IPS-18c (cell line): ENCODE data around the gene ZNF48.

Source experiments
- H3K4me3 ChIP-seq: 2 replicates; pipeline ENCODE4 v1.7.0; 2013; ENCODE audit warnings: low read depth, mild to moderate bottlenecking, low read length, moderate library complexity; ENCODE audit not compliant: insufficient read depth
- H3K9me3 ChIP-seq: one replicate; pipeline ENCODE4 v1.6.1; 2013; ENCODE audit warnings: mild to moderate bottlenecking, low read length, moderate library complexity; ENCODE audit not compliant: control insufficient read depth, insufficient read depth

ZNF48 gene

DNA sequence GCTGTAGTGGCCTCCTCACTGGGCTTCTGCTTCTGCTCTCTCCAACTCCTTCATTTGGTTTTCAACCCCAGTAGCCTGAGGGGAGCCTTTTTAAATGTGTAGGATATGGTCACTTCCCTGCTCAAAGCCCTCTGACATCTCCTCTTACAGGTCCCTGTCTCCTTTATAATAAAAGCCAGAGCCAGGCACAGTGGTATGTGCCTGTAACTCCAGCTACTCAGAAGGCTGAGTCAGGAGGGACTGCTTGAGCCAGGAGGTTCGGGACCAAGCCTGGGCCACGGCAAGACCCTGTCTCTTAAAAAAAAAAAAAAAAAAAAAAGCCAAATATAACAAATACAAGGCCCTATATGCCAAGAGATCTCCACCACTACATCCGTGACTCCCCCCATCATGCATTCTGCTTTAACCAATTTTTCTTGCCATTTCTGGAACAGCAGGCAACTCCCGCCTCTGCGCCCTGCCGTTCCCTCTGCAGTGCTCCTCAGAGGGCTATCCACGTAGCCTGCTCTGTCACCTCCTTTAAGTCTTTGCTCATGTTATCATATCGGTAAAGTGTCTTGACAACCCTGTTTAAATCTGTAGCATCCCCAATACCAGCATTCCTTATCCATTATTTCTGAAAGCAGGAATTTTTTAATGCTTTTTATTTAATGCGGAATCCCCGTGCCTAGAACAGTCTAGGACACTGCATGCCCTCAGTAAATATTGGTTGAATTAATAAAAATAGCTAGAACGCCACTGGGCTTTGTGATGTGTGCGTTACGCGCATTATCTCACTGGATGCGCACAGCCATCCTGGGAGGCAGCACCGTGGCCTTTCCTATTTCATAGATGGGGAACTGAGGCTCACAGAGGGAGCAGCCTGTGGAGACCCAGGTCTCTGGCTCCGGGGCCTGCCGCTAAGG, 21.7 kb downstream of the ZNF48 start:
- Histone ChIP-seq H3K4me3 (peak overlapping the region; percentile 46), H3K9me3 (no peaks in the 10 kb centered on the region)

DNA sequence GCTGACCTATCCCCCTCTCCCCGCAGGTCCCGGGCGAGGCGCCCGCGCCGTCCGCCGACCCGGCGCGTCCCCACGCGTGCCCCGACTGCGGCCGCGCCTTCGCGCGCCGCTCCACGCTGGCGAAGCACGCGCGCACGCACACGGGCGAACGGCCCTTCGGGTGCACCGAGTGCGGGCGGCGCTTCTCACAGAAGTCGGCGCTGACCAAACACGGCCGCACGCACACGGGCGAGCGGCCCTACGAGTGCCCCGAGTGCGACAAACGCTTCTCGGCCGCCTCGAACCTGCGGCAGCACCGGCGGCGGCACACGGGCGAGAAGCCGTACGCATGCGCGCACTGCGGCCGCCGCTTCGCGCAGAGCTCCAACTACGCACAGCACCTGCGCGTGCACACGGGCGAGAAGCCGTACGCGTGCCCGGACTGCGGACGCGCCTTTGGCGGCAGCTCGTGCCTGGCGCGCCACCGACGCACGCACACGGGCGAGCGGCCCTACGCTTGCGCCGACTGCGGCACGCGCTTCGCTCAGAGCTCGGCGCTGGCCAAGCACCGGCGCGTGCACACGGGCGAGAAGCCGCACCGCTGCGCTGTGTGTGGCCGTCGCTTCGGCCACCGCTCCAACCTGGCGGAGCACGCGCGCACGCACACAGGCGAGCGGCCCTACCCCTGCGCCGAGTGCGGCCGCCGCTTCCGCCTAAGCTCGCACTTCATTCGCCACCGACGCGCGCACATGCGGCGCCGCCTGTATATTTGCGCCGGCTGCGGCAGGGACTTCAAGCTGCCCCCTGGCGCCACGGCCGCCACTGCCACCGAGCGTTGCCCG, 22.5 kb downstream of the ZNF48 start:
- Histone ChIP-seq H3K4me3 (peak overlapping the region; percentile 46), H3K9me3 (no peaks in the 10 kb centered on the region)

DNA sequence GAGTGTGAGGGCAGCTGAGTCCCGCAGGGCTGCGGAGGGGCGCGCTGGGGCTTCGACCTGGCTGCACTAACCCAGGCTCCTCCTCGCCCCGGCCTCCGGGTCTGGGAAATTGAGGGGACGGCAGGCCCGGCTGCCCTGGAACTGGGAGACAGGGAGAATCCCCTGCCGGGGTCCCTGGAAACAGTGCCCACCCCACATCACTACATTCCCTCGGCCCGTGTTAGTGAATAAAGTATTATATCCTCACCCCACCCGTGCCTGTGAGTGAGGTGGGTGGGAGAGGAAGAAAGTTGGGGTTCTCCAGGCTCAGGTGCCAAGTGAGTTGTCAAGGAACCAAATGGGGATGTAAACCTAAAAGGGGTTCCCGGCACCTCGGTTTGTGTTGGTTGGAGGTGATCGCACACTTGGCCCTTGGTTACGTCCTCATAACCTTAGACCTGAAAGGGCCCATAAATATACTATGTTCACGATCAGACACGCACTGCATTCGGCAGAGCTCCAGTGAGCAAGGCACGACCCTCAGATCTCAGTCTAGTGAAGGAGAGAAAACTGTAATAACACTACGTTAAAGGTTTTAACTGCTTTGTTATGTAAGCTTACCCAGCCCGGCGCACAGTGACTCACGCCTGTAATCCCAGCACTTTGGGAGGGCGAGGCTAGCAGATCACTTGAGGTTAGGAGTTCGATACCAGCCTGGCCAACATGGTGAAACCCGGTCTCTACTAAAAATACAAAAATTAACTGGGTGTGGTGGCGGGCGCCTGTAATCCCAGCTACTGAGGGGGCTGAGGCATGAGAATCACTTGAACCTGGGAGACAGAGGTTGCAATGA, 23.3 kb downstream of the ZNF48 start:
- no peaks in the 10 kb centered on the region for H3K9me3 ChIP-seq

DNA sequence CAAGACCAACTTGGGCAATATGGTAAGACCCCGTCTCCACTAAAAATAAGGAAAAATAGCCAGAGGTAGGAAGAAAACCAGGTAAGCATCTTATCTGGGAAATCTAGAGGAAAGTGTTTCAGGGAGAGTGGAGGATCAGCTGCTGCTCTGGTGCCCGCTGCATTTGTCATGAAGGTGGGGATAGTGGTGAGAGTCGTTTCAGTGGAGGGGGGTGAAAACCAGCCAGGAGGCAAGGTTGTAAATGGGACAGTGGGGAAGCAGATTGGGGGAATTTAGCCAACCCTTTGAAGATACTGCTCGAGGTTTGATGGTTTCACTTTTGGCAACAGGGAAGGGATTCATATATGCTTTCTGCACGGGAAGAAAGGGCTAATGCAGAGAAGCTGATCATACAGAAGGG, 25.8 kb downstream of the ZNF48 start:
- no peak overlapping the region for H3K4me3 ChIP-seq
- no peaks in the 10 kb centered on the region for H3K9me3 ChIP-seq

More for the DNA sequence above, 23.3 kb downstream of the ZNF48 start:
- peak overlapping the region; percentile 40 for H3K4me3 ChIP-seq

- H3K4me3 ChIP-seq: peak overlapping the region; percentile 3; the same call in 1 of the 2 replicates
- H3K9me3 ChIP-seq: no peaks in the 10 kb centered on the region
Observed at GRCh38 chr16:30428055-30428454, 32.8 kb downstream of the ZNF48 start.

DNA sequence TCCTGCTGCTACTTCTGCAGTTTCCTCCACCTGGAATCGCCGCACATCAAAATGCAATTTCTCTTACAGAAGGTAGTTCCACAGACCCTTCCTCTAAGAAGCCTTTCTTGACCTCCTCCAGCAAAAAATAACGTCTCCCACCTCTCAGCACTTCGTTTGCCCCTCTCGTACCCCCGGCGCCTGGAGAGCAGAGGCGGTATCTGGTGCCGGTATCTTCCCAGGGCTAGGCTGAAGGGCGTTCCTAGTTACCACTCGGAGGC, 34.1 kb downstream of the ZNF48 start:
- Histone ChIP-seq H3K9me3 (no peaks in the 10 kb centered on the region), H3K4me3 (peak overlapping the region; percentile 88)

GRCh38 chr16:30429678-30430427, 34.6 kb downstream of the ZNF48 start, which contains the start of gene DCTPP1:
DCTPP1 (minus strand) TSS chr16:30430030; CDS start chr16:30429980, 50 bp downstream.
- Histone ChIP-seq H3K9me3 (no peaks in the 10 kb centered on the region), H3K4me3 (peak within 1 kb of the TSS; percentile 88)

DNA sequence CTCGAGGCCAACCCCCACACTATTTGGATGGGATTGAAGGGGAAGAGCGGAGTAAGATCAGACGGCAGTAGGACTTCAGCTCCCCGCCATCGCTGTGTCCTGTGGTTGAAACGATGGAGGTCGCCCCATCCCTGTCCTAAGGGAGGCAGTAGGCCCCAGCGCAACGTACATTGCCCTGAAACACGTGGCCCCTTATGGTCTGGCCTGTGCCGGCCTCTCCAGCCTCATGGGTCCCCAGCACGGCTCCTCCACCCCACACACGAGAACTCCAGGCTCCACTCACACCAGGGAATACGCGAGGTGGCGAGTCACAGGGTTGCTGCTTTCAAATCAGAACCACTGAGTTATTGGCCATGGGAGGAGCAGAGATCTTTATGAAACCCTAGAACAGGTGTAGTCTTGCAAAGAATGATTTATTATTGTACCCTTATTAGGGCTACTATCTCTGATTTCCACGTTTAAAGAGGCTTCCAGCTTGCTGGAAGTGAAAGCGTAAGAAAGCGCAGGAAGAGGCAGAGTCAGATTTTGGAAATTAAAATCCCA, 35.3 kb downstream of the ZNF48 start:
- Histone ChIP-seq H3K4me3 (0 out of 2 replicates have a peak overlapping the region, but pooled peaks have one; percentile 22), H3K9me3 (no peaks in the 10 kb centered on the region)

- Histone ChIP-seq H3K9me3 (no peaks in the 10 kb centered on the region), H3K4me3 (no peak overlapping the region)
Observed at GRCh38 chr16:30434852-30435251, 39.6 kb downstream of the ZNF48 start.

DNA sequence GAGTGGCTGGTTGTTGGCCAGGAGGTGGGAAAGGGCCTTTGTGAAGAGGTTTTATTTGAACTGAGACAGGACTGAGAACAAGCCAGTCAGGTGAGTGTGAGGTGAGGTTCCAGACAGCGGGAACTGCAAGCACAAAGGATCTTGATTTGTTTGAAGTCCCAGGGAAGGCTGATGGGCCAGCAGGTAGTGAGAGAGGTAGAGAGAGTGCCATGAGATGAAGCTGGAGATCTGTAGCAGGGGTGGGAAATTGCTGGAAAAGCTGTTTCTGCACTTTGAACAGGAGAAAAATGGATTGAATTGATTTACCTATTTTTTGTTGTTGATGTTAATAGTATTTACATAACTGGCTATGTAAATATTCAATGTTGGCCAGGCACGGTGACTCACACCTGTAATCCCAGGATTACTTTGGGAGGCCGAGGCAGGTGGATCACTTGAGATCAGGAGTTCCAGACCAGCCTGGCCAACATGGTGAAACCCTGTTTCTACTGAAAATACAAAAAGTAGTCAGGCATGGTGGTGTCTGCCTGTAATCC, 42.4 kb downstream of the ZNF48 start:
- no peak overlapping the region for H3K4me3 ChIP-seq
- no peaks in the 10 kb centered on the region for H3K9me3 ChIP-seq

- H3K4me3 ChIP-seq: no peak overlapping the region
Observed at GRCh38 chr16:30438835-30439234, 43.6 kb downstream of the ZNF48 start.

DNA sequence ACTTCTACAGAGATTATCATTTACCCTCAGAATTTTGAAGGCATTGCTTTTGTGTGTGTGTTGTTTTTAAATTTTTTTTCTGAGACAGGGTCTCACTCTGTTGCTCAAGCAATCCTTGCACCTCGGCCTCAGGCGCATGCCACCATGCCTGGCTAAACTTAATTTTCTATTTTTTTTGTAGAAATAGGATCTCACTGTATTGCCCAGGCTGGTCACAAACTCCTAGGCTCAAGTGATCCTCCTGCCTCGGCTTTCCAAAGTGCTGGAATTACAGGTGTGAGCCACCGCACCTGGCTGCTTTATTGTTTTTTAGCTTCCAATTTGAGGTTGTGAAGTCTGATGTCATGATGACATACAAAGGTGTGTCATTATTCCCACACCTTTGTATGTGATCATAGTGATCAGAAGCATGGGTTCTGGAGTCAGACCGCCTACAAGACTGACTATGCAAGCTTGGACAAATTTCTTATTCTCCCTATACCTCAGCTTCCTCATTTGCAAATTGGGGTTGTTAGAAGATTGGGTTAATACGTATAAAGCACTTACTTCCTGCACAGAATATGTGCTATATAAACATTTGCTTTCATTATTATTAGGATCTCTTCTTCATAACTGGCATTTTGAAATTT, 44.6 kb downstream of the ZNF48 start:
- H3K9me3 ChIP-seq: no peaks in the 10 kb centered on the region
- no peak overlapping the region for H3K4me3 ChIP-seq

More at GRCh38 chr16:30438835-30439234, 43.6 kb downstream of the ZNF48 start:
- H3K9me3 ChIP-seq: no peaks in the 10 kb centered on the region

- Histone ChIP-seq H3K4me3 (no peak overlapping the region), H3K9me3 (no peaks in the 10 kb centered on the region)
Observed at GRCh38 chr16:30443631-30444030, 48.4 kb downstream of the ZNF48 start.

DNA sequence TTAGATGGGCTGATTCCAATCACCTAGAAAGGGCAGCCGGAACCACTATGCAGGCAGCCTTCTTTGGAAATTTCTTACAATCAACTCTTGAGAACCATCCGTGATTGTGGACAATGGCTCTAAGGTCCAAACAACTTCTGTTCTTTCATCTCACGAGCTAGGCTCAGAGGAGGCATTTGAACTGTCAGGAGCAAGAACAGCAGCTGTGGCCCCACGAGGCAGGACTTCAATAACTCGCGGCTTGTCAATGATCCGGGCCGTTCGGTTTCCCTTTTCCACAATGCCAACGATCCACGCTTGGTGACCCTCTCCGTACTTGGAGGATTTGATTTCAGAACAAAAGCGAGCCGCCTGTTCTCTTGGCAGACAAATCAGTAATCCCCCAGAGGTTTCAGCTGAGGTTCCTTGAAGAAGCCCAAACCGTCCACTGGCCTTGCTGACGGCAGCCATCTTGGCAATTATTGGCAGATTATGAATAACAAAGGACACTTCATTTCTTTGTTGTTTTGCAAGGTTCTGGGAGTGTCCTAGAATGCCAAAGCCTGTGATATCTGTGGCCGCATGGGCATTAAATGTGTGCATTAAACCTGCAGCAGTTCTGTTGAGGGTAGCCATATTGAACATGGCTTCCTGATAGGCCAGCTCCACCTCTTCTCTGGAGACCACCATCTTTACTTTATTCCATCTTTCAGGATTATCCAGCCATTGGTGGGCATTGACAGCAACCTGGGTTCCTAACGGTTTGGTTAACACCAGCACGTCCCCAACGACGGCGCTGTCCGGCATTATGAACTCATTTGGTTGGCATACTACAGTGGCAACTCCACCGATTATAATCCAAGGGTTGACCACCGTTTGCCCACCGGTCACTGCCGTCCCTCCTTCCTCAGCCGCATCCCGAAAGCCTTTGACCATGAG, 49.3 kb downstream of the ZNF48 start:
- H3K9me3 ChIP-seq: no peaks in the 10 kb centered on the region
- H3K4me3 ChIP-seq: peak overlapping the region; percentile 81

DNA sequence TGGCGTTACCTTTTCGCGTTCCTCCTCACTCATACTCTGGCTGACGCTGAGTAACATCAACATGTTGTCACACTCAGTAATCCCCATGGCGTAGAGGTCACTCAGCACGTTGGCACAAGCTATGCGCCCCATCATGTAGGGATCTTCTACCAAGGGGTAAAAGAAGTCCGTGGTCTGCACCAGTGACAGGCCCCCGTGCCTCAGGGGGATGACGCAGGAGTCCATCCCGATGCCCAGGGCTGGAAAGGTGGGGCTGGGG, 49.9 kb downstream of the ZNF48 start:
- Histone ChIP-seq H3K4me3 (peak overlapping the region; percentile 81), H3K9me3 (no peaks in the 10 kb centered on the region)
